ENCODE data around the gene HBG2.
"Not testable (repeated sequence)": the region's sequence is repeated elsewhere in the genome, so short reads cannot be mapped to it uniquely, and the experiment has no call there.

The HBG2 gene

DNA sequence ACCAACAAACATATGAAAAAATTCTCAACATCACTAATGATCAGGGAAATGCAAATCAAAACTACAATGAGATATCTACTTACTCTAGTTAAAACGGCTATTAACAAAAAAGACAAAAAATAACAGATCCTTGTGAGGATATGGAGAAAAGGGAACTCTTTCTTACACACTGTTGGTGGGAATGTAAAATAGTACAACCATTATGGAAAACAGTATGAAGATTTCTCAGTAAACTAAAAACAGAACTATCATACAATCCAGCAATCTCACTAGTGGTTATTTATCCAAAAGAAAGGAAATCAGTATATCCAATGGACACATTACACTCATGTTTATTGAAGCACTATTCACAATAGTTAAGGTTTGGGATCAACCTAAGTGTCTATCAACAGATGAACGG is 11.3 kb upstream of the HBG2 start:
- no peak overlapping the region for H3K4me3 ChIP-seq (ENCODE audit: control insufficient read depth, low read depth, low read length)
- no peak for DNase-seq (ENCODE audit: low read depth)
- TF ChIP-seq, protein P1, sequence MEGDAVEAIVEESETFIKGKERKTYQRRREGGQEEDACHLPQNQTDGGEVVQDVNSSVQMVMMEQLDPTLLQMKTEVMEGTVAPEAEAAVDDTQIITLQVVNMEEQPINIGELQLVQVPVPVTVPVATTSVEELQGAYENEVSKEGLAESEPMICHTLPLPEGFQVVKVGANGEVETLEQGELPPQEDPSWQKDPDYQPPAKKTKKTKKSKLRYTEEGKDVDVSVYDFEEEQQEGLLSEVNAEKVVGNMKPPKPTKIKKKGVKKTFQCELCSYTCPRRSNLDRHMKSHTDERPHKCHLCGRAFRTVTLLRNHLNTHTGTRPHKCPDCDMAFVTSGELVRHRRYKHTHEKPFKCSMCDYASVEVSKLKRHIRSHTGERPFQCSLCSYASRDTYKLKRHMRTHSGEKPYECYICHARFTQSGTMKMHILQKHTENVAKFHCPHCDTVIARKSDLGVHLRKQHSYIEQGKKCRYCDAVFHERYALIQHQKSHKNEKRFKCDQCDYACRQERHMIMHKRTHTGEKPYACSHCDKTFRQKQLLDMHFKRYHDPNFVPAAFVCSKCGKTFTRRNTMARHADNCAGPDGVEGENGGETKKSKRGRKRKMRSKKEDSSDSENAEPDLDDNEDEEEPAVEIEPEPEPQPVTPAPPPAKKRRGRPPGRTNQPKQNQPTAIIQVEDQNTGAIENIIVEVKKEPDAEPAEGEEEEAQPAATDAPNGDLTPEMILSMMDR (IDR thresholded peaks at IDR 0.05; ENCODE audit: control insufficient read depth, insufficient read depth, low read depth, low read length, missing control alignments) = no peak

DNA sequence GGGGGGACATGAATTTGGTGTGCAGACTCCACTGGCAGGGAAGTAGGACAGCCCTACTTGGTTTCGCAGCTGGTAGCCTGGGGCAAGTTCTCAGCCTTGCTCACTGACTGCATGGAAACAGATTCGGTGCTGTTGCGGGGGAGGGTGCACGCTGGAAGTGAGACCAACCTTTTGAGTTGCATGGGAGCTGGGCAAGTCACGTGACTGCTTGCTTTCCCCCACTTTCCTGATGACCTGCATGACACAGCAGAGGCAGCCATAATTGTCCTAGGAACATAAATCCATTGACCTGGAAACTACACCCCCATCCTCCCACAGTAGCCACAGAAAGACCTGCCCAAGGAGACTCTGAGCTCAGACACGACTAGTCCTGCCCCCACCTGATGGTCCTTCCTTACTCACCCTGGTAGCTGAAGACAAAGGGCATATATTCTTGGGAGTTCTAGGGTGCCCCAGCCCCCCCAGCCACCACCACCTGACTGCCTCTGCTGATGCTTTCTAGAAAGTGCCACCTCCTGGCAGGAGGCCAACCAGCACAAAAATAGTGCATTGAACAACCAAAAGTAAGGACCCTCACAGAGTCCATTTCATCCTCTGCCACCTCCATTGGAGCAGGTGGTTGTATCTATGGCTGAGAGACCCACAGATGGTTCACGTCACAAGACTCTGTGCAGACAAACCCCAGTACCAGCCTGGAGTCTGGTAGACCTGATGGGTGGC is 4.1 kb upstream of the HBG2 start:
- H3K4me3 ChIP-seq (ENCODE audit: control insufficient read depth, low read depth, low read length) = no peak overlapping the region
- DNase-seq (ENCODE audit: low read depth) = no peak
- TF ChIP-seq, protein P1 (IDR thresholded peaks at IDR 0.05; ENCODE audit: control insufficient read depth, insufficient read depth, low read depth, low read length, missing control alignments) = no peak

DNA sequence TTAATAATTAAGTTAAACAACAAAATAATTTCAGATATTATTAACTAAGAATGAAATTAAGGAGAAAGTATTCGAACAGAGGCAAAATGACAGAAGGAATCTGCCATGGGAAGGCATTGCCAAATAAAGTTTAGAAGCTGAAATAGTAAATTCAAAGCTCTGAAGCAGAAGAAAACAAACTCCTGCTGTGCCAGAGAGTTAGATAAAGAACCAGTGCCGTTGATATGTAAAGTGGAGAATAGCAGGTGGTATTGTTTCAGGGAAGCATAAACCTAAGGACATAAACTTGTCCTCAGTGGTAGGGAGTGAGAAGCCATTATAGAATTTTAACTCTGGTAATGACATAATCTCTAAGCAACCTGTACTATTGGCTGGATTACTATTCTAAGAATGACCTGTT is 2.7 kb upstream of the HBG2 start:
- H3K4me3 ChIP-seq (ENCODE audit: control insufficient read depth, low read depth, low read length) = no peak overlapping the region
- TF ChIP-seq, protein P1 (IDR thresholded peaks at IDR 0.05; ENCODE audit: control insufficient read depth, insufficient read depth, low read depth, low read length, missing control alignments) = no peak
- DNase-seq (ENCODE audit: low read depth) = no peak

DNA sequence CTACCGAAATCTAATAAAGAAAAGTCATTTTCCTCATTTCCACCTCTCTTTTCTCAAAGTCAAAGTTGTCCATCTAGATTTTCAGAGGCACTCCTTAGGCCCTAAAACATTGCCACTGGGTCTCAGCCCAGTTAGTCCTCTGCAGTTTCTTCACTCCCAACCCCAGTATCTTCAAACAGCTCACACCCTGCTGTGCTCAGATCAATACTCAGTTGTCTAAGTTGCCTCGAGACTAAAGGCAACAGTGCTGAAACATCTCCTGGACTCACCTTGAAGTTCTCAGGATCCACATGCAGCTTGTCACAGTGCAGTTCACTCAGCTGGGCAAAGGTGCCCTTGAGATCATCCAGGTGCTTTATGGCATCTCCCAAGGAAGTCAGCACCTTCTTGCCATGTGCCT is 558 bp downstream of the HBG2 start:
- not testable (repeated sequence) for H3K4me3 ChIP-seq (ENCODE audit: control insufficient read depth, low read depth, low read length); DNase-seq (ENCODE audit: low read depth)

DNA sequence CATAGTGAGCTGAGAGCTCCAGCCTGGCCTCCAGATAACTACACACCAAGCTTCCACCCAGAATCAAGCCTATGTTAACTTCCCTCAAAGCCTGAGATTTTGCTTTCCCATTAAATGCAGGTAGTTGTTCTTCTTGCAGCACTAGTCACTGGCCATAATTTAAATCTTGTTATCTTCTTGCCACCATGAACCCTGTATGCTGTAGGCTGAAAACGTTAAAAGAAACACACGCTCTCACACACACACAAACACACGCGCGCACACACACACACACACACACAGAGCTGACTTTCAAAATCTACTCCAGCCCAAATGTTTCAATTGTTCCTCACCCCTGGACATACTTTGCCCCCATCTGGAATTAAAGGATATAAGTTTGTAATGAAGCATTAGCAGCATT is 1.1 kb downstream of the HBG2 start:
- H3K4me3 ChIP-seq (ENCODE audit: control insufficient read depth, low read depth, low read length); DNase-seq (ENCODE audit: low read depth): not testable (repeated sequence)

DNA sequence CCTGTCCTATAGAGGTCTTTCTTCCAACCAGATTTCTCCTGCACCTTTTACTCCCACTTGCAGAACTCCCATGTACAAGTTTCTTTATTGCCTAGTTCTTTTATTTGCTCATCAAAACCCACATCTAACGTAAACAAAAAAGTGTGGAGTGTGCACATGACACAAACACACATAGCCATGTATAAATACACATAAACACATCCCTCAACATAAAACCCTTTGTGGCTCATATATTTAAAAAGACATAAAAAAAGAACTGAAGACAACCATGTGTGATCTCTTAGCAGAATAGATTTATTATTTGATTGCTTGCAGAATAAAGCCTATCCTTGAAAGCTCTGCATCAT is 1.7 kb downstream of the HBG2 start:
- TF ChIP-seq, protein P1 (IDR thresholded peaks at IDR 0.05; ENCODE audit: control insufficient read depth, insufficient read depth, low read depth, low read length, missing control alignments) = no peak
- H3K4me3 ChIP-seq (ENCODE audit: control insufficient read depth, low read depth, low read length) = no peak overlapping the region
- no peak for DNase-seq (ENCODE audit: low read depth)

DNA sequence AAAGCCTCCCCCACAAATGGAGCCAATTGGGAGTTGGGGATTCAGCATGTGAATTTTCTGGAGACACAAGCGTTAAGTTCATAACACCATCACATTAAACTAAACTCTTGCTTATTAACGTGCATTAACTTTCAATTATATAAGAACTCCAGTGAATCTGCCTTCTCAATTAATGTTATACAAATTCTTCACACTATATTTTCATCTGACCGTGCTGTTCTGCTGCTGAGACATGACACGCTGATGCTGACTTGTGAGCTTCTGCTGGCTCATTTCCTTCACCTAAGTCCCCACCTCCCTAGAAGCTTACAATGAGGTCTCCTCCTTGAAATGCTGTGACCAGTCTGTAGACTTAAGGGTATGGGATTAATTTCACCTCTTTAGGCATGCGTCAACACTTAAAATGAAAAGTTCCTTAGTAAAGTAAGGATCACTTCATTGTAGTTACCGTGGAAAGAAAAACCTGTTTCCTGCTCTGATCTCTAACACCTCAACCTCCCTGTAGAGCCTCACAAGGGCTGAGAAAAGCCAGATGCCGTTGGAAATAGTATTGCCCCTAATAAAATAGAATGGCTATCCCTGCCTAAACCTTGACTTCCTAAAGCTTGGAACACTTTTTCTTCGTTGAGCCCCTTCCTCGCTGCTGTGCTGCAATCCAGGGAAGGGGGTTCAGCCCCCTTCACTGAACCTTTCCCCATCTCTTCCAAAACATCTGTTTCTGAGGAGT is 2.2 kb downstream of the HBG2 start:
- no peak overlapping the region for H3K4me3 ChIP-seq (ENCODE audit: control insufficient read depth, low read depth, low read length)
- TF ChIP-seq, protein P1 (IDR thresholded peaks at IDR 0.05; ENCODE audit: control insufficient read depth, insufficient read depth, low read depth, low read length, missing control alignments) = no peak
- no peak for DNase-seq (ENCODE audit: low read depth)
